HEK293 (cell line): ENCODE results near the gene OPCML.

Experiments
- ZBTB20 ChIP-seq: fragments of 450-650 bp; formaldehyde crosslinking; IDR thresholded peaks from 2 replicates; pipeline ENCODE4 v1.5.1; 2016; ENCODE audit warnings: missing biosample characterization, missing genetic modification characterization
- ZBTB7A ChIP-seq: fragments of 450-650 bp; formaldehyde crosslinking; IDR thresholded peaks from 2 replicates; pipeline ENCODE4 v1.5.1; 2016; ENCODE audit warnings: low read depth, missing biosample characterization, missing genetic modification characterization
- ZNF155 ChIP-seq: fragments of 450-650 bp; formaldehyde crosslinking; IDR thresholded peaks from 2 replicates; pipeline ENCODE4 v1.5.1; 2016; ENCODE audit warnings: missing biosample characterization, missing genetic modification characterization
- ZNF24 ChIP-seq: fragments of 450-650 bp; formaldehyde crosslinking; IDR thresholded peaks from 2 replicates; pipeline ENCODE4 v1.5.1; 2016; ENCODE audit warnings: missing biosample characterization, missing genetic modification characterization
- ZNF274 ChIP-seq, 2 experiments: fragments of 200-500 bp in 1 of 2; fragments of 450-650 bp in 1 of 2; sonication (Bioruptor generic) in 1 of 2; formaldehyde crosslinking in 1 of 2; IDR thresholded peaks; 2 replicates each; pipeline versions ENCODE4 v1.5.1 to v1.6.1; 2014 to 2016; ENCODE audit warnings: borderline replicate concordance in 1 of 2, inconsistent platforms in 1 of 2, low read length in 1 of 2, missing biosample characterization in 1 of 2, missing genetic modification characterization in 1 of 2
- ZNF404 ChIP-seq: fragments of 450-650 bp; formaldehyde crosslinking; IDR thresholded peaks from 2 replicates; pipeline ENCODE4 v1.5.1; 2017; ENCODE audit warnings: missing biosample characterization, missing genetic modification characterization
- ZNF776 ChIP-seq: fragments of 450-650 bp; formaldehyde crosslinking; IDR thresholded peaks from 2 replicates; pipeline ENCODE4 v1.5.0; 2017; ENCODE audit warnings: missing biosample characterization, missing genetic modification characterization, borderline replicate concordance
- ZNF777 ChIP-seq: fragments of 450-650 bp; formaldehyde crosslinking; IDR thresholded peaks from 2 replicates; pipeline ENCODE4 v1.5.1; 2017; ENCODE audit warnings: missing biosample characterization, missing genetic modification characterization, borderline replicate concordance
- TF ChIP-seq, protein P1 (sequence below): fragments of 450-650 bp; IDR thresholded peaks from 2 replicates; pipeline ENCODE4 v1.5.1; 2018; ENCODE audit warnings: missing biosample characterization, missing genetic modification characterization
- TF ChIP-seq, protein P2 (sequence below): fragments of 450-650 bp; formaldehyde crosslinking; IDR thresholded peaks from 2 replicates; pipeline ENCODE4 v1.5.1; 2016; ENCODE audit warnings: missing biosample characterization, missing genetic modification characterization
- TF ChIP-seq, protein P3 (sequence below): fragments of 450-650 bp; formaldehyde crosslinking; IDR thresholded peaks from 2 replicates; pipeline ENCODE4 v1.5.1; 2016; ENCODE audit warnings: missing biosample characterization, missing genetic modification characterization, borderline replicate concordance
- TF ChIP-seq, protein P4 (sequence below): fragments of 450-650 bp; formaldehyde crosslinking; IDR thresholded peaks from 2 replicates; pipeline ENCODE4 v1.5.1; 2016; ENCODE audit warnings: missing biosample characterization, missing genetic modification characterization
- TF ChIP-seq, protein P5 (sequence below): fragments of 450-650 bp; formaldehyde crosslinking; IDR thresholded peaks from 2 replicates; pipeline ENCODE4 v1.5.1; 2017; ENCODE audit warnings: missing biosample characterization, missing genetic modification characterization
- TF ChIP-seq, protein P6 (sequence below): fragments of 450-650 bp; formaldehyde crosslinking; IDR thresholded peaks from 2 replicates; pipeline ENCODE4 v1.5.1; 2017; ENCODE audit warnings: missing biosample characterization, missing genetic modification characterization

DNA sequence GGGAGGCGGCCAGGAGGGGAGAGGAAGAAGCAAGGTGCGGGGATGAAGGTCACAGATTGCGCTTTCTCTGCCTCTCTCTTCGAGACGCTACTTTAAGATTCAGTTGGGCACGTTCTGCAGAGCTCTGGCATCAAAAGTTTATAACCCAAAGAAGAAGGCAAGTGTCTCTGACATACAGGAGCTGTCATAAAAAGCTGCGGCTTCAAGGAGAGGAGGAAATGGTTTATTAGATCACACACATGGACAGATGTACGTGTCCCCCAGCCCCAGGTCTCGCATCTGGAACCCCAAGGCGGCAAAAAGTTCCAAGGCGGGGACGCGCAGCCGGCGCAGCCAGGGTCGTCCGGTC lies 589.0 kb downstream of the OPCML start:
- TF ChIP-seq, protein P1, sequence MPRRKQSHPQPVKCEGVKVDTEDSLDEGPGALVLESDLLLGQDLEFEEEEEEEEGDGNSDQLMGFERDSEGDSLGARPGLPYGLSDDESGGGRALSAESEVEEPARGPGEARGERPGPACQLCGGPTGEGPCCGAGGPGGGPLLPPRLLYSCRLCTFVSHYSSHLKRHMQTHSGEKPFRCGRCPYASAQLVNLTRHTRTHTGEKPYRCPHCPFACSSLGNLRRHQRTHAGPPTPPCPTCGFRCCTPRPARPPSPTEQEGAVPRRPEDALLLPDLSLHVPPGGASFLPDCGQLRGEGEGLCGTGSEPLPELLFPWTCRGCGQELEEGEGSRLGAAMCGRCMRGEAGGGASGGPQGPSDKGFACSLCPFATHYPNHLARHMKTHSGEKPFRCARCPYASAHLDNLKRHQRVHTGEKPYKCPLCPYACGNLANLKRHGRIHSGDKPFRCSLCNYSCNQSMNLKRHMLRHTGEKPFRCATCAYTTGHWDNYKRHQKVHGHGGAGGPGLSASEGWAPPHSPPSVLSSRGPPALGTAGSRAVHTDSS, result no peak
- TF ChIP-seq, protein P2, sequence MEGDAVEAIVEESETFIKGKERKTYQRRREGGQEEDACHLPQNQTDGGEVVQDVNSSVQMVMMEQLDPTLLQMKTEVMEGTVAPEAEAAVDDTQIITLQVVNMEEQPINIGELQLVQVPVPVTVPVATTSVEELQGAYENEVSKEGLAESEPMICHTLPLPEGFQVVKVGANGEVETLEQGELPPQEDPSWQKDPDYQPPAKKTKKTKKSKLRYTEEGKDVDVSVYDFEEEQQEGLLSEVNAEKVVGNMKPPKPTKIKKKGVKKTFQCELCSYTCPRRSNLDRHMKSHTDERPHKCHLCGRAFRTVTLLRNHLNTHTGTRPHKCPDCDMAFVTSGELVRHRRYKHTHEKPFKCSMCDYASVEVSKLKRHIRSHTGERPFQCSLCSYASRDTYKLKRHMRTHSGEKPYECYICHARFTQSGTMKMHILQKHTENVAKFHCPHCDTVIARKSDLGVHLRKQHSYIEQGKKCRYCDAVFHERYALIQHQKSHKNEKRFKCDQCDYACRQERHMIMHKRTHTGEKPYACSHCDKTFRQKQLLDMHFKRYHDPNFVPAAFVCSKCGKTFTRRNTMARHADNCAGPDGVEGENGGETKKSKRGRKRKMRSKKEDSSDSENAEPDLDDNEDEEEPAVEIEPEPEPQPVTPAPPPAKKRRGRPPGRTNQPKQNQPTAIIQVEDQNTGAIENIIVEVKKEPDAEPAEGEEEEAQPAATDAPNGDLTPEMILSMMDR (tag by site-specific recombination), result no peak
- TF ChIP-seq ZBTB20 (tag by site-specific recombination), result no peak
- no peak for TF ChIP-seq ZNF777
- TF ChIP-seq, protein P3, sequence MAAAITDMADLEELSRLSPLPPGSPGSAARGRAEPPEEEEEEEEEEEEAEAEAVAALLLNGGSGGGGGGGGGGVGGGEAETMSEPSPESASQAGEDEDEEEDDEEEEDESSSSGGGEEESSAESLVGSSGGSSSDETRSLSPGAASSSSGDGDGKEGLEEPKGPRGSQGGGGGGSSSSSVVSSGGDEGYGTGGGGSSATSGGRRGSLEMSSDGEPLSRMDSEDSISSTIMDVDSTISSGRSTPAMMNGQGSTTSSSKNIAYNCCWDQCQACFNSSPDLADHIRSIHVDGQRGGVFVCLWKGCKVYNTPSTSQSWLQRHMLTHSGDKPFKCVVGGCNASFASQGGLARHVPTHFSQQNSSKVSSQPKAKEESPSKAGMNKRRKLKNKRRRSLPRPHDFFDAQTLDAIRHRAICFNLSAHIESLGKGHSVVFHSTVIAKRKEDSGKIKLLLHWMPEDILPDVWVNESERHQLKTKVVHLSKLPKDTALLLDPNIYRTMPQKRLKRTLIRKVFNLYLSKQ (tag by site-specific recombination), result no peak
- TF ChIP-seq ZNF404, result no peak
- no peak for TF ChIP-seq ZNF24 (tag by site-specific recombination)
- TF ChIP-seq ZNF155, result no peak
- no peak for TF ChIP-seq ZBTB7A (tag by site-specific recombination)
- TF ChIP-seq ZNF776 (tag by site-specific recombination), result no peak
- no peak for TF ChIP-seq ZNF274 (IDR thresholded peaks at IDR 0.05; ENCODE audit: low read length)
- no peak for TF ChIP-seq ZNF274 (tag by site-specific recombination; IDR thresholded peaks at IDR 0.05; ENCODE audit: borderline replicate concordance)
- TF ChIP-seq, protein P4, sequence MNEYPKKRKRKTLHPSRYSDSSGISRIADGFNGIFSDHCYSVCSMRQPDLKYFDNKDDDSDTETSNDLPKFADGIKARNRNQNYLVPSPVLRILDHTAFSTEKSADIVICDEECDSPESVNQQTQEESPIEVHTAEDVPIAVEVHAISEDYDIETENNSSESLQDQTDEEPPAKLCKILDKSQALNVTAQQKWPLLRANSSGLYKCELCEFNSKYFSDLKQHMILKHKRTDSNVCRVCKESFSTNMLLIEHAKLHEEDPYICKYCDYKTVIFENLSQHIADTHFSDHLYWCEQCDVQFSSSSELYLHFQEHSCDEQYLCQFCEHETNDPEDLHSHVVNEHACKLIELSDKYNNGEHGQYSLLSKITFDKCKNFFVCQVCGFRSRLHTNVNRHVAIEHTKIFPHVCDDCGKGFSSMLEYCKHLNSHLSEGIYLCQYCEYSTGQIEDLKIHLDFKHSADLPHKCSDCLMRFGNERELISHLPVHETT (tag by site-specific recombination), result no peak
- TF ChIP-seq, protein P5, sequence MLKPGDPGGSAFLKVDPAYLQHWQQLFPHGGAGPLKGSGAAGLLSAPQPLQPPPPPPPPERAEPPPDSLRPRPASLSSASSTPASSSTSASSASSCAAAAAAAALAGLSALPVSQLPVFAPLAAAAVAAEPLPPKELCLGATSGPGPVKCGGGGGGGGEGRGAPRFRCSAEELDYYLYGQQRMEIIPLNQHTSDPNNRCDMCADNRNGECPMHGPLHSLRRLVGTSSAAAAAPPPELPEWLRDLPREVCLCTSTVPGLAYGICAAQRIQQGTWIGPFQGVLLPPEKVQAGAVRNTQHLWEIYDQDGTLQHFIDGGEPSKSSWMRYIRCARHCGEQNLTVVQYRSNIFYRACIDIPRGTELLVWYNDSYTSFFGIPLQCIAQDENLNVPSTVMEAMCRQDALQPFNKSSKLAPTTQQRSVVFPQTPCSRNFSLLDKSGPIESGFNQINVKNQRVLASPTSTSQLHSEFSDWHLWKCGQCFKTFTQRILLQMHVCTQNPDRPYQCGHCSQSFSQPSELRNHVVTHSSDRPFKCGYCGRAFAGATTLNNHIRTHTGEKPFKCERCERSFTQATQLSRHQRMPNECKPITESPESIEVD, result no peak
- TF ChIP-seq, protein P6, sequence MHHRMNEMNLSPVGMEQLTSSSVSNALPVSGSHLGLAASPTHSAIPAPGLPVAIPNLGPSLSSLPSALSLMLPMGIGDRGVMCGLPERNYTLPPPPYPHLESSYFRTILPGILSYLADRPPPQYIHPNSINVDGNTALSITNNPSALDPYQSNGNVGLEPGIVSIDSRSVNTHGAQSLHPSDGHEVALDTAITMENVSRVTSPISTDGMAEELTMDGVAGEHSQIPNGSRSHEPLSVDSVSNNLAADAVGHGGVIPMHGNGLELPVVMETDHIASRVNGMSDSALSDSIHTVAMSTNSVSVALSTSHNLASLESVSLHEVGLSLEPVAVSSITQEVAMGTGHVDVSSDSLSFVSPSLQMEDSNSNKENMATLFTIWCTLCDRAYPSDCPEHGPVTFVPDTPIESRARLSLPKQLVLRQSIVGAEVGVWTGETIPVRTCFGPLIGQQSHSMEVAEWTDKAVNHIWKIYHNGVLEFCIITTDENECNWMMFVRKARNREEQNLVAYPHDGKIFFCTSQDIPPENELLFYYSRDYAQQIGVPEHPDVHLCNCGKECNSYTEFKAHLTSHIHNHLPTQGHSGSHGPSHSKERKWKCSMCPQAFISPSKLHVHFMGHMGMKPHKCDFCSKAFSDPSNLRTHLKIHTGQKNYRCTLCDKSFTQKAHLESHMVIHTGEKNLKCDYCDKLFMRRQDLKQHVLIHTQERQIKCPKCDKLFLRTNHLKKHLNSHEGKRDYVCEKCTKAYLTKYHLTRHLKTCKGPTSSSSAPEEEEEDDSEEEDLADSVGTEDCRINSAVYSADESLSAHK (tag by site-specific recombination), result no peak
